HG03457 (cell line): ENCODE results near the gene INTS2.
"Not testable (repeated sequence)": the region's sequence is repeated elsewhere in the genome, so short reads cannot be mapped to it uniquely, and the experiment has no call there.

ENCODE experiments used
- ATAC-seq: cut with Tn5 transposase; IDR thresholded peaks from one replicate; pipeline ENCODE4 v1.9.1; 2021; ENCODE audit warnings: moderate number of reproducible peaks; ENCODE audit not compliant: unreplicated experiment

Gene INTS2

GRCh38 chr17:61848896-61849295 is 78.9 kb downstream of the INTS2 start:
- ATAC-seq: no peak

- no peak for ATAC-seq
These were observed 79.5 kb downstream of the INTS2 start for GRCh38 chr17:61848247-61848646.

- no peak for ATAC-seq
These were observed 80.1 kb downstream of the INTS2 start for GRCh38 chr17:61847659-61848058.

DNA sequence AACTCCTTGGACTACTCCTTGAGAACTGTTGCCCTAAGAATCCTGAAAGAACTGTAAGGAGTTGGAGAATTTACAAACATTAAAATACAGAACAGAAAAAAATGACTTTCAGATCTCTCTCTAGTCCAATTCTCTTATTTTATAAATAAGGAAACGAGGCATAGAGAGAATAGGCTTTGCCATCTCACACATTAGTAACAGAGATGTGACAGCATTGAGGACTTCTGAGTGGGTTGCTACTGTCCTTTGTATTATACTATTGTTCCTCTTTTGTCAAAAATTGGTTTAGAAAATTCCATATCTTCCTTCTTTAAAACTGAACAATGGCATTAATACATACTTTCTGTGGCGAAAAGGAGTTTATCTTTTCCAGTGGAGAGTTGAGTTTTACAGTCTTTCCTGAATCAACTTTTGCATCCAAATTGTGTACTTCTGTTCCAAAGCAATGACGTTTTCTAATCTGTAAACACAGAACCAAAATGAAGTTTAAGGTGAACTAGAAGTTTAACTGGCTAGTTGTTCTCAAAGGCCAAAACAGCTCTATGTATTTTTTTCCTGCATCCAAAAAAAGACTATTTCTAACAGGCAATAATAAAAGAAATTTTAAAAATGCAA is 80.9 kb downstream of the INTS2 start:
- ATAC-seq: no peak

GRCh38 chr17:61846088-61846487 is 81.7 kb downstream of the INTS2 start:
- no peak for ATAC-seq

GRCh38 chr17:61843435-61843834 is 84.3 kb downstream of the INTS2 start:
- ATAC-seq: no peak

DNA sequence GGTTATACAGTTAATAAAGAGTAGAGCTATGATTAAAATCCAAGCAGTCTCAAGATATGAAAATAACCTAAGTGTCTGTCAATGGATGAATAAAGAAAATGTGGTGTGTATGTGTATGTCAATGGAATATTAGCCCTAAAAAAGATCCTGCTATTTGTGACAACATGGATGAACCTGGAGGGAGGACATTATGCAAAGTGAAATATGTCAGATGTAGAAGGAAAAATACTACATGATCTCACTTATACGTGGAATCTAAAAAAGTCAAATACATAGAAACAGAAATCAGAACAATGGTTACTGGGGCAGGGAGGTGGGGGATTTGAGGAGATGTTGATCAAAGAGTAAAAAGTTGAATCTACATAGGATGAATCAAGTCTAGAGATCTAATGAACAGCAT is 84.9 kb downstream of the INTS2 start:
- no peak for ATAC-seq

DNA sequence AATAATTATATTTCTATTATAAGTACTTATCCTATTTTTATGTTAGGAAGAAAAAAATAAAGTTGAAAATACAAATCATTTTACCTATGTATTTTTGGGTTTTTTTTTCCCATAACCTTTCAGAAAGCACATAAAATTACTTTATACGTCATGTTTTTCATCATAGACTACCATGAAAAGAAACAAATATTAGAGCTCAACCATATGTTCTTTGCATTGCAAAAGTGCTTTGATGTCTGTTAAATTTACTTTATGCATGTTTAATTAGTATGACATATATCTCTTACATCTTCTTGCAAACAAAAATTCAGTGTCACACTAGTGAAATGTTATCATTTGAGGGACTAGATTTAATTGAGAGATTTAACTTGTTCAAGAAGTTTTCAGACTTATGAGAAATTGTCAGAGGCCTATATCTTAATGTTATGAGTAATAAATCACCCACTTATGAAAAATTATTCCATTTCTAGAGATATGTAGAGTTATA is 88.4 kb downstream of the INTS2 start:
- ATAC-seq: no peak

GRCh38 chr17:61837175-61838051 is 90.4 kb downstream of the INTS2 start:
- ATAC-seq: no peak

DNA sequence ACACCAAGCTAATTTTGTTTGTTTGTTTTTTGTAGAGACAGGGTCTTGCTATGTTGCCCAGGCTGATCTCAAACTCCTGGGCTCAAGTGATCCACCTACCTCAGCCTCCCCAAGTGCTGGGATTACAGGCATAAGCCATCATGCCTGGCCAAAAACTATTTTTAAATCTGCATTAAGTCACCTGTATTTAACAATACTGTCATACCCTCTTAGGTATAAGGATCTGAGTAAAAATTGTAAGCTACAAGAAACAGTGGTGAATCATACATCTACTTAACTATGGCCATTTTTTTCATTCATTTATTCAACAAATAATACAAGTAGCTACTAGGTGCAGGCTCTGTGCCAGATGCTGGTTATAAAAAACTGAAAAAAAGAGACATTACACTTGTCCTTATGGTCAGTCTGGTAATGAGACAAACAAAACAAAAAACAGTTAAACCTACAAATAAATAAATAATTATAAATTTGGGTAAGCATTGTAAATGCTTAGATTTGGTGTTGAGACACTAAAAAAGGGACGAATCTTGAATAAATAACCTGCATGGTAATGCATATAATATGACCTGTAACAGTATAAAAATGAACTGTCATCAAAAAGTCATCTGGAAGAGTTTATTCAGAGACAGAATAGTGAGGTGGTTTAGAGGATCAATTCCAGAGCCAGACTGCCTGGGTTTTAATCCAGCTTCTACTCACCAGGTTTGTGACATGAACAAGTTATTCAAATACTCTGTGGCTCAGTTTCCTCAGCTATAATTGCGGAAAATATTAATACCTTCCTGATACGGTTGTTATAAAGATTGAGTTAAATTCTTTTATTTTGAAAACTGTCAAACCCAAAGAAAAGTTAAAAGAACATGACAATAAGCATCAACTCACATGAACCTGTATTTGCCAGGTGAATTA is 91.3 kb downstream of the INTS2 start:
- ATAC-seq: no peak

DNA sequence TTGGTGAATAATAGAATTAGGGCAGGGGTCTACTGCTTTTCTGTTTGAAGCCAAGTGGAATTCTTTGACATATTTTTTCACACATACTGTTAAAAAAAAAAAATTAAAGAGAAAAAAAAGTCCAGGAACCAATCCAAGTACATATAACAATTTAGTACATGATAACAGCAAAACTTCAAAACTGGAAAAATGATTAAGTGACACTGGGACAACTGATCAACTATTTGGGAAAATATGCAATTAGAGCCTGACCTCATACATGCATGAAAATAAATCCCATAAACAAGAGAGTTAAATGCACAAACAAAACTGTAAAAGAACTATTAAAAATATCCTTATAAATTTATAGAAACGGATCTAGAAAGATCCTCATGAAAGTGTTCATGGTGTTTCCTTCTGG is 92.2 kb downstream of the INTS2 start:
- no peak for ATAC-seq

DNA sequence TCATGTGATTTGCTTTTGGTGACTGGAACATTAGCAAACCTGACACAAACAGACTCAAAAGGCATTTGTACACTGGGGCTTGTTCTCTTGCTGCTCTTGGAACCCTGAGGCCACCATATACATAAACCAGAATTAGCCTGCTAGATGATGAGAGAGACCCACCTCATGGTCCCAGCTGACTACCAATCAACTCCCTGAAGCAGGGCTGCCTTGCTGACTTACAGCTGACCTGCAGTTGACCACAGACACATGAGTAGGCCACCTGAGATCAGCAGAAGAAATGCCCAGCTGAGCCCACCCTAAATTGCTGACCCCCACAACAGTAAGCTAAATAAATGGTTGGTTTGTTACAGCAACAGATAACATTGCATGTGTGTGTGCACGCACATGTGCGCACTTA is 93.2 kb downstream of the INTS2 start:
- ATAC-seq: no peak

DNA sequence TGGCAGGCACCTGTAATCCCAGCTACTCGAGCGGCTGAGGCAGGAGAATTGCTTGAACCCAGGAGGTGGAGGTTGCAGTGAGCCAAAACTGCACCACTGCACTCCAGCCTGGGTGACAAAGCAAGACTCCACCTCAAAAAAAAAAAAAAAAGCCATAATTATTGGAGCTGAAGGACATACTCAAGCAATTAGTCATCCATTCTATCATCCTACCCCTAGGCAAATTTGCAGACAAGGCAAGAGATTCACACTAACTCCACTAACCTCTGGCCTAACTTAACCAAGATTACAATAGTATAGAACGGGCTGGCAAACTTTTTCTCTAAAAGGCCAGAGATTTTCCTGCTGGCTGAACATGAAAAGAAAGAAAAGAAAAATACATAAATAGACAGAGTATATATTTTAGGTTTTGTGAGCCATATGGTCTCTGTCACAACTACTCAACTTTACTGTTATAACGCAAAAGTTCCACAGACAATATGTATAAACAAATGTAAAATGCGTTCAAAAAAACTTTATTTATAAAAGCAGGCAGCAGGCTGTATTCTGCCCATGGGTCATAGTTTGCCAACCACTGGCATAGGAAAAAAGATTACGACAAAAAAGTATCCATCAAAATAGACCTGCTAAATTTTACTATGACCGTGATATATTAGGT is 94.1 kb downstream of the INTS2 start:
- no peak for ATAC-seq

- no peak for ATAC-seq
These were observed 95.3 kb downstream of the INTS2 start for GRCh38 chr17:61832463-61832862.

GRCh38 chr17:61831099-61831498 is 96.7 kb downstream of the INTS2 start:
- ATAC-seq: no peak

GRCh38 chr17:61828694-61829093 is 99.1 kb downstream of the INTS2 start:
- ATAC-seq: no peak

GRCh38 chr17:61827649-61828395 is 100.0 kb downstream of the INTS2 start:
- ATAC-seq: no peak

- ATAC-seq: not testable (repeated sequence)
These were observed 100.9 kb downstream of the INTS2 start for GRCh38 chr17:61826866-61827265.

DNA sequence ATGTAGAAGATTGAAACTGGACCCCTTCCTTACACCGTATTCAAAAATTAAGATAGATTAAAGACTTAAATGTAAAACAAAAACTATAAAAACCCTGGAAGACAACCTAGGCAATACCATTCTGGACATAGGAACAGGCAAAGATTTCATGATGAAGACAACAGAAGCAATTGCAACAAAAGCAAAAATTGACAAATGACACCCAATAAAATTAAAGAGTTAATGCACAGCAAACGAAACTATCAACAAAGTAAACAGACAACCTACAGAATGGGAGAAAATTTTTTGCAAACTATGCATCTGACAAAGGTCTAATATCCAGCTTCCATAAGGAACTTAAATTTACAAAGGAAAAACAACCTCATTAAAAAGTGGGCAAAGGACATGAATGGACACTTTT is 101.6 kb downstream of the INTS2 start:
- not testable (repeated sequence) for ATAC-seq
